ENCODE results near the gene DOCK9. TPM values are rescaled to one million over a fixed set of nuclear protein-coding genes. Genes with fewer than 3 reads are reported as not detected.

Gene DOCK9
- total RNA-seq, 4 donors from 2014 or later = 121 to 240 (median 200) TPM

GRCh38 chr13:98842858-98843481 is 134.9 kb downstream of the DOCK9 start:
- Histone ChIP-seq H3K27me3 (no peaks in the 10 kb centered on the region), H3K36me3 (peaks cover 39% of the 10 kb centered on the region), H3K4me1 (no peaks in the 10 kb centered on the region), H3K9me3 (no peaks in the 10 kb centered on the region), H3K4me3 (no peak overlapping the region), H3K27ac (no peak overlapping the region)
- WGBS = 37% methylated on average over 5 of the region's 5 CpGs
- peak in 1 of 2 donors; percentile 77 for DNase-seq (ENCODE audit: low spot score in 2 of 2)
- TF ChIP-seq CTCF (IDR thresholded peaks at IDR 0.05) (peak; percentile 77 to 78), POLR2AphosphoS5 (IDR thresholded peaks at IDR 0.05) (no peak), EP300 (IDR thresholded peaks at IDR 0.05) (no peak), POLR2A (IDR thresholded peaks at IDR 0.05) (no peak)

GRCh38 chr13:98842070-98842469 is 135.8 kb downstream of the DOCK9 start:
- Histone ChIP-seq H3K27me3 (no peaks in the 10 kb centered on the region), H3K4me1 (no peaks in the 10 kb centered on the region), H3K36me3 (peaks cover 38% of the 10 kb centered on the region), H3K9me3 (no peaks in the 10 kb centered on the region), H3K4me3 (no peak overlapping the region), H3K27ac (no peak overlapping the region)
- DNase-seq (ENCODE audit: low spot score in 2 of 2) = no peak
- WGBS = 85% methylated on average over 2 of the region's 2 CpGs
- TF ChIP-seq POLR2AphosphoS5 (IDR thresholded peaks at IDR 0.05) = no peak
- no peak for TF ChIP-seq EP300 (IDR thresholded peaks at IDR 0.05)
- TF ChIP-seq POLR2A (IDR thresholded peaks at IDR 0.05) = no peak
- no peak for TF ChIP-seq CTCF (IDR thresholded peaks at IDR 0.05)

GRCh38 chr13:98839856-98840769 is 137.8 kb downstream of the DOCK9 start:
- Histone ChIP-seq H3K9me3 (no peaks in the 10 kb centered on the region), H3K27me3 (no peaks in the 10 kb centered on the region), H3K27ac (no peak overlapping the region), H3K4me3 (no peak overlapping the region), H3K4me1 (no peaks in the 10 kb centered on the region), H3K36me3 (peaks cover 18% of the 10 kb centered on the region)
- 46% methylated on average over 14 of the region's 14 CpGs for WGBS
- TF ChIP-seq POLR2AphosphoS5 (IDR thresholded peaks at IDR 0.05) = no peak
- TF ChIP-seq CTCF (IDR thresholded peaks at IDR 0.05) = peak; percentile 27 to 80
- no peak for DNase-seq (ENCODE audit: low spot score in 2 of 2)

DNA sequence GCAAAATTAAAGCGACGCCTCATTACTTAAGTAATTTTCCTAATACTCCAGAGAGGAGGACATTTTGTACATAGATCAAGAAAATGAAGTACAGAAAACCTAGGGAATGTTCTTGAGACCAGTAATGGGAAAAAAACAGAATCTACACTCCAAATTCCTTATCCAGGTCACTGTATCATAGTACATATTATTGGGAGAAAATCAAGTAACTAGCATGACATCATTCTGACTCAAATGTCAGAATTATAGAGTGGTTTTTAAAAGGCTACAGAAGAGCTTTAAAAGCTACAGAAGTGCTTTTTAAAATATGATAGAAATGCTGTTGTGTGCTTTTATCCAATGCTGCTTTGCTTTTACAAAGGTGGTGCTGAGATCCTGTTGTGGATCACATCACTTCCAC is 139.1 kb downstream of the DOCK9 start:
- Histone ChIP-seq H3K9me3 (no peaks in the 10 kb centered on the region), H3K27me3 (no peaks in the 10 kb centered on the region), H3K36me3 (peaks cover 5% of the 10 kb centered on the region), H3K4me3 (no peak overlapping the region), H3K4me1 (peaks cover 6% of the 10 kb centered on the region), H3K27ac (no peak overlapping the region)
- 95% methylated on average over 2 of the region's 2 CpGs for WGBS
- DNase-seq (ENCODE audit: low spot score in 2 of 2) = no peak
- TF ChIP-seq EP300 (IDR thresholded peaks at IDR 0.05) (no peak), CTCF (IDR thresholded peaks at IDR 0.05) (no peak), POLR2AphosphoS5 (IDR thresholded peaks at IDR 0.05) (no peak), POLR2A (IDR thresholded peaks at IDR 0.05) (no peak)

GRCh38 chr13:98837896-98838295 is 140.0 kb downstream of the DOCK9 start:
- peaks cover 6% of the 10 kb centered on the region for H3K4me1 ChIP-seq
- peaks cover 4% of the 10 kb centered on the region for H3K36me3 ChIP-seq
- no peak overlapping the region for H3K27ac ChIP-seq

More at GRCh38 chr13:98837896-98838295, 140.0 kb downstream of the DOCK9 start:
- H3K9me3 ChIP-seq = no peaks in the 10 kb centered on the region
- WGBS = 98% methylated on average over 3 of the region's 3 CpGs
- DNase-seq (ENCODE audit: low spot score in 2 of 2) = no peak
- TF ChIP-seq POLR2A (IDR thresholded peaks at IDR 0.05) (no peak), EP300 (IDR thresholded peaks at IDR 0.05) (no peak), CTCF (IDR thresholded peaks at IDR 0.05) (no peak), POLR2AphosphoS5 (IDR thresholded peaks at IDR 0.05) (no peak)
- no peak overlapping the region for H3K4me3 ChIP-seq
- no peaks in the 10 kb centered on the region for H3K27me3 ChIP-seq

Data from suprapubic skin (tissue), 4 donors.